ENCODE data around the gene B4GALT2.

Gene B4GALT2

DNA sequence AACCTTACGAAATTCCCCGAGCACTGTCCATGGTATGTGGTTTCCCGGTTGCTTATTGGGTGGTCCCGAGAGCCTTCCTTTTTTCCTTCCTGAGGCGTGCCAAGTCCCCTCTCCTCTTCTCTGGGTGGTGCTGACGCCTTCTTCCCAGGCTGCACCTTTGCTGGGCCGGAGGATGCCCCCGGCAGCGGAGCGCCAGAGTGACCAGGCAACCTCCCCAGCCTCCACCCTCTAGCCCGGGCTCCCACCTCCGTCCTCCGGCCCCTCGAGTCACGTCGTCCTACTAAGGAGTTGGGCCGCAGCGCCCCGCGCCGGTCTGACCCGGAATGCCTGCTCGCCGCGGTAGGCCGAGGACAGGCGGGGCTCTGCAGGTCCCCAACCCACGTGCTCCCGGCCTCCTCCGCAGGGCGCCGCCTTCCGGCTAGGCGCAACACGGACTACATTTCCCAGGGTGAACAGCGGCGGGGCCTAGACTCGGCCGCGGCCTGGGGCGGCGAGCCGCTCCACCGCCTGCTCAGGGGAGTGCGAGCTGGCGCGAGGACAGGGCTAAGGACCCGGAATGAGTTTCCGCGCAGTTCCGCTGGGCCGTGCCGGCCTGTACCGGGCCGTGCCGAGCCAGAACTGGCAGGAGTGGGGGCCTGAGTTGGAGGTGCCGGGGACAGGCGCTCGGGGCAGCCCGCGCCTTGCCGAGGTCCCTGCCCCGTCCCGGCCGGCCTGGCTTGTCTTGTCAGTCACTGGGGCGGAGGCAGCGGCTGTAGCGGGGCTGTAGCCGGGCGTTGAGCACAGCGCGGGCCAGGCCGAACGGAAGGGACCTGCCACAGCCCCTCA lies 32.6 kb upstream of the B4GALT2 start, which contains the start of gene IPO13:
TSS of gene IPO13 (plus strand) at position 715 of the 825 bp plus-strand sequence. CDS start 651 bp downstream, outside the sequence.
- DNase-seq = peak; percentile 84 to 98 (median 95)

DNA sequence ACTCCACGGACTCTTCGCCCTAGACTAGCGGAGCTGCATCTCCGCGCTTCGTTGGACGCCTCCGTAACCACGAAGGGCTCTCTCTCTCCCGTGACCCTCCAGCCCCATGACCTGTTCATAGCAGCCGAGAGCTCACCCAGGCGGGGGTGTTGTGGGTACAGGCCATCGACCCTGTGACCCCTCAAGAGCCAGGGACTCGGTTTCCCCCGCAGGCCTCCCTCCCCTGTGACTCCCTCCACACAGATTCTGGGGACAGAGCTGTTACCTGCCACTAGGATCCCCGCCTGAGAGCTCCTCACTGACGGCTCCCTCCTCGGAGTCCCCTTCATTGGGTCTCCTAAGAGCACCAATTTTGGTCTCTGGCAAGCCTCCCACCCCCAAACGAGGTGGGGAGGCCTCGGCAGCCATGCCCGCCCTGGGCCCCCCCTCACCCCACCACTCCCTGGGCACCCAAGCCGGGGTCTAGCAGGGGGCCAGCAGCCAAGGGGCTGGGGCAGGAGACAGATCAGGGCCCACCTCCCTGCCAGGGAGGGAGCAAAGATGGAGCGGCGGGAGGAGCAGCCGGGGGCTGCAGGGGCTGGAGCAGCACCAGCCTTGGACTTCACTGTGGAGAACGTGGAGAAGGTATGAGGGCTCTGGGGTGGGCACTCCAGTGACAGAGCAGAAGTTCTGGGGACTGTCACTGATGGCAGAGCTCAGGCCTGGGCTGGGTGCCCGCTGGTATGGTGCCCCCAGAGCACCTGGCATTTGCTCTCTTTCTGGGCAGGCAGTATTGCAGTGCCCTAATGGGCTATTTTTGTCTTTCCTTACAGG lies 31.7 kb upstream of the B4GALT2 start:
- peak in 8 of 56 donors; percentile 20 to 55 (median 28) for DNase-seq

DNA sequence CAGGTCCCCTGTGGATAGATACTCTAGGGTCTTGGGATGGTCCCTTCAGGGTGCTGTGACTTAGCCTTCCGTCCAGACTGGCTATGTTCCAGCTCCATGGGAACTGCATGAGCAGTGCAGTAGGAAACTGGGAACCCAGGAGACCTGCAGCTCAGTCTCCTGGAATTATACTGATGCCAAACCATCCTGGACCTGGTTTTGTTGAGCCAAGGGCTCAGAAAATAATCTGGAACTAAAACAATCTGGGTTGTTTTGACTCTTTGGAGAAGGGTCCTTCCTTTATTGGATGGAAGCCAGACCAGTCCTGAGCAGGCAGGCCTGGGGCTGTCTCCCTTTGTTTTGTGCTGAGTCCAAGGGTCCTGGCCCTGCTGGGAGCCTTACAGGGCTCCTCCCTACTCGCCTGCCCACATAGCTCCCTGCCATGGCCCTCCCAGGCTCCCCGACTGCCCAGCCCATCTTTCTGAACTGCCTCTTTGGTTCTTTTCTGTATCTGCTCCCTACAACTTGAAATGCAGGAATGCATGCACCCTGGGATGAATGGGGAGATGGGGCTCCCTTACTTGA lies 31.1 kb upstream of the B4GALT2 start:
- DNase-seq = peak in 2 of 56 donors; percentile 21 to 28

DNA sequence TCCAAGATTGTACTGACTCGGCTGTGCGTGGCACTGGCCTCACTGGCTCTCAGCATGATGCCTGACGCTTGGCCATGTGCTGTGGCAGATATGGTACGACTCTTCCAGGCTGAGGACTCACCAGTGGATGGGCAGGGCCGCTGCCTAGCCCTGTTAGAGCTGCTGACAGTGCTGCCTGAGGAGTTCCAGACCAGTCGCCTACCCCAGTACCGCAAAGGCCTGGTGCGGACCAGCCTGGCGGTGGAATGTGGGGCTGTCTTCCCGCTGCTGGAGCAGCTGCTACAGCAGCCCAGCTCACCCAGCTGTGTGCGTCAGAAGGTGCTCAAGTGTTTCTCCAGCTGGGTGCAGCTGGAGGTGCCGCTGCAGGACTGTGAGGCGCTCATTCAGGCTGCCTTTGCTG lies 29.3 kb upstream of the B4GALT2 start:
- peak in 3 of 56 donors; percentile 13 to 27 (median 21) for DNase-seq

DNA sequence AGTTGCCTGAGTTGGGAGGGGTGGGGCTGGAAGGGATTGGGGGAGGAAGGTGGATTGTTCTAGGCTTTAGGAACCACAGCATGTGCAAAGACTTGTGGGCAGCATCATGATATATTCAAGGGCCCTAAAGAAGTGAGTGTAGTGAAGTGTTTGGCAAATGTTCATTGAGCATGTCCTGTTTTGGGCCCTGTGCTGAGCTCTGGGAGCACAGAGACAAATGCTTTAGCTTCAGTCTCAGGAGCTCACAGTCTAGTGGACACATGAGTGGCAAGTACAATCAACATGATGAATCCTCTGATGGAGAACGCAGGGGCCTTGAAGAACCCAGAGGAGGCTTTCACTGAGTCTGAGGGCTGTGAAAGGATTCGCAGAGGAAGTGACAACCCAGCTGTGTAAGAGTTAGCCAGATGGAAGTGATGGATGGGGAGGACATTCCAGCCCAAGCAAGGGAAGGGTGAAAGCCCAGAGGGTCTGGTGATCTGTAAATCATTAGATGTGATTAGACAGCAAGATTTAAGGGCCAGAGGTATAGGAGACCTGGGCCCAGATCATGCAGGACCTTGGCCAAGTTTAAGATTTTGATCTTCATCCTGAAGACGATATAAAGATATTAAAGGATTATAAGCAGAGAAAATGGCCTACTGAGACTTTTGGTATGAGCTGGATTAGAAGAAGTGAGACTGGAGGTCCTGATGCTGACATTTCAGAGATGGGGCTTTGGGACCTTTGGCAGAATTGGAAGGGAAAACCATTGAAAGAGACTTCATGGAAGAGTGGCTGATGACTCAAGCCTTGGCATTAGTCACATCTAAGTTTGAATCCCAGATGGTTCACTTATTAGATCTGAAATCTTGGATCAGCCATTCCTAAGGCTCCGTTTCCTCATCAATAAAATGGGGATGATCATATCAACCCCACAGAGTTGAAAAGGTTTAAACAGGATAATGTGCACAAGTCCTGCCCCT lies 27.7 kb upstream of the B4GALT2 start:
- DNase-seq = no peak

DNA sequence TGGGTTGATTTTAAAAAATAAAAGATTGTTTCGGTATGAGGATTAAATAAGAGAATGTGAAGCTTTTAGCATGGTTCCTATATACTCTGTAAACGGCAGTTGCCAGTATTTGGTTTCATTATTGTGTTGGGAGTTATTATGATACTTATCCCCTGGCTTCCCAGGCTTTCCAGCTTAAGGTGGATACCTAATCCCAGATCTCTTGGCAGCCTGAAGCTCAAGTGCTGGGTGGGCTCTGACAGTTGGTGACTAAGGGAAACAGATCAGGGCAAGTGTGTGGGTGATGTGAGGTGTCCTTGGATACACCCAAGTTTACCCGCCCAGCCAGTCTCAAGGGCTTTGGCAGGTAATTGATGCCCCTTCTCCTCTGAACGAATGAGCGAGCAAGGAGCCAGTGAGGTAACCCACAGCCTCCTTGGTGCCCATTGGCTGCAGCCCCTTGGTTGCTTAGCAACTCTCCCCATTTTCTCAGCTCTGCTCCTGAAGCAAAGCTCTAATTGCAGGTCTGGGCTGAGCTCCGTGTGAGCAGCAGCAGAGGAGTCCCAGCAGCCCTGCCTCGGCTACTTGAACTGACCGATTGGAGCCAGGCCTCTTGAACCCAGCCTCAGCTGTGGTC lies 26.2 kb upstream of the B4GALT2 start:
- peak in 32 of 56 donors; percentile 15 to 72 (median 38) for DNase-seq

DNA sequence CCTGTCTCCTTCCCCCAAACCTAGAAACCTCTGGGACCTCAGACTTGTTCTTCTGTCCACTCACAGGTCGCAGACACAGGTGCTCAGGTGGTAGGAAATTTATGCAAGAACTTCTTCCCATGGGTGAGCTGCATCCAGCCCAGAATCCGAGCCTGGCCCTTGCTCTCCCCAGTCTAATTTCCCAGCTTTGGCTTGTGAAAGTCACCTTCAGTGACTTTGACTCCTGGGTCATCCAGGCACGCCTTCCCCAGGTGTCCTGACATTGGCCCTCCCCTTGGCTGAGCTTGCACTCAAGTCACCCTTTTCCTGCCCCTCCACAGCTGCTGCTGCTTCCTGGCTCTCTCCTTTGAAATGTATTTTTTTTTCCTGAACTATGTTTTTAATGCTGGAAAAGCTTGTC lies 25.6 kb upstream of the B4GALT2 start:
- DNase-seq = peak in 1 of 56 donors; percentile 29

DNA sequence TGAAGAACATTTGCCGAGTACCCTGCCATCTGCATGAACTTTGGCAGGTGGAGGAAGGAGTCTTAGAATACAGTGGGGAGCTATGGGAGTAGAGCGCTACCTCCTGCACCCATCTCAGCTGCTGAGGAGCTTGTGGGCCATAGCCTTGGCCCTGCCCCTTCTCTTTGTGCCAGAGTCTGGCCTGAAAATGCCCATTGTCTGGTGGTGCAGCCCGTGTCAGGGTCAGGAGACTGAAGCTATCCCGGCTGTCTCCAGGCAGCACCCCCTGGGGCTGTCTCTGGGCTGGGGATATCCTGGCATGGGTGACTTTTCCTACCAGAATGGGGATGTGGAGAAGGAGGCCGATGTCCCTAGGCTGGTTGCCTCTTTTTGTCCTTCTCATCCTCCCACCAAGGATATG lies 25.0 kb upstream of the B4GALT2 start:
- DNase-seq = peak in 52 of 56 donors; percentile 27 to 95 (median 80)

DNA sequence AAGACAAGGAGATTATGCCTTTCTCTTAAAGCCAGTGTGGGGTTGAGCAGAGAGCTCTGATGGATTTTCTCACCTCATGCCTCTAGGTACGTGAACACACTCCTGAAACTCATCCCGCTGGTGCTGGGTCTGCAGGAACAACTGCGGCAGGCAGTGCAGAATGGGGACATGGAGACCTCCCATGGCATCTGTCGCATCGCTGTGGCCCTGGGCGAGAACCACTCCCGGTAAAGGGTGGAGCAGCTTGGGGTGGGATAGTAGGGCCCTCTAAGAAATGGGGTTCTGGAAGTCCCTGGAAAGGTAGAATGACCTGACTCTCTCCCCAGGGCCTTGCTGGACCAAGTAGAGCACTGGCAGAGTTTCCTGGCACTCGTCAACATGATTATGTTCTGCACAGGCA lies 22.8 kb upstream of the B4GALT2 start:
- no peak for DNase-seq

DNA sequence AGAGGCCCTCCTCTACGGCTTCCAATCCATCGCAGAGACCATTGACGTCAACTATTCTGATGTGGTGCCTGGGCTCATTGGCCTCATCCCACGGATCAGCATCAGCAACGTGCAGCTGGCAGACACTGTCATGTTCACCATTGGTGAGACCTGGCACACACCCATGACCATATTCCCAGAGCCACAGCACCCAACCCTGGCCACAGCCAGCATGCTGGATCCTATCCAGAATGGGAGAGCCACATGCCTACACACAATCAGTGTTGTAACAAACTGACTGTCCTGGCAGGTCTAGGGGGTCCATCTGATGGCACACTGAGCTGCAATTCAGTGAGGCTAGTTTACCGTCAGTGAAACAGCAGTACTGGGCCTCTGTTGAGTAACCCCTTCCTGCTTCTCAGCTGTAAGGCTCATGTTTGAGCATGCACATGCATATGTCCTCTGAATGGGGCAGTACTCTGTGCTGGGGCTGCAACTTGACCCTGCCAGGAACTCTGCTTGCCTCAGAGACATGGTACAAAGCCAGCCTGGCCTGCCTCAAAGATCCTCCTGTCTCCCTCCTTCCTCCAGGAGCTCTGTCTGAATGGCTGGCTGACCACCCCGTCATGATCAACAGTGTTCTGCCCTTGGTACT lies 21.5 kb upstream of the B4GALT2 start:
- DNase-seq = peak in 3 of 56 donors; percentile 16 to 21 (median 17)

DNA sequence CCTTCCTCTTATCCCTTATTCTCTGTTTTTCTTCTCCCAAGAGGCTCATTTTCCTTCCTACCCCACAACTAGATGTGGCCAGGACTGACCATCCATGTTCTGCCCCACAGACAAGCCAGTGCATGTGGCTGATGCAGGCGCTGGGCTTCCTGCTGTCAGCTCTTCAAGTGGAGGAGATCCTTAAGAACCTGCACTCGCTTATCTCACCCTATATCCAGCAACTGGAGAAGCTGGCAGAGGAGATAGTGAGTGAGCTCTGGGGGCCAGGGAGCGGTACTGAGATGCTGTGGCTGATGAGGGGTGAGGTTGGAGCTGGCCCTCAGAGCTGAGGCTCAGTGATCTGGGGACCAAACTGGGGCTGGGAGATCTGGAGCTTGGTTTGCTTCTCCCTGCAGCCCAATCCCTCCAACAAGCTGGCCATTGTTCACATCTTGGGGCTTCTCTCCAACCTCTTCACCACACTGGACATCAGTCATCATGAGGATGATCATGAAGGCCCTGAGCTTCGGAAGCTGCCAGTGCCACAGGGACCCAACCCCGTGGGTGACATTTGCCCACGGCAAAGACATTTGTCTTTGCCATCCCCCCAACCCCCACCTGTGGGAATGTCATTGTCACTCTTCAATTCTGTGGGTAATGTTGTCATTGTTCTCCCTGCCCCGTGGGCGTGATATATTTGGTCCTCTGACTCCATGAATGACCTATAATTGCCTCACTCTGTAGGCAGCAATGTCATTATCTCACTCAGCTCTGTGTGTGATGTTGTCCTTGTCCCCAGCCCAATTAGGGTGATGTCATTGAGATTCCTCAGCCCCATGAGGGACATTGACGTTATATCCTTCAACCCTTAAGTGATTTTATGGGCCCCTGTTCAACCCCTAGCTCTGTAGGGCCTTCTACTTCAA lies 20.4 kb upstream of the B4GALT2 start:
- DNase-seq = peak in 7 of 56 donors; percentile 9 to 30 (median 20)

DNA sequence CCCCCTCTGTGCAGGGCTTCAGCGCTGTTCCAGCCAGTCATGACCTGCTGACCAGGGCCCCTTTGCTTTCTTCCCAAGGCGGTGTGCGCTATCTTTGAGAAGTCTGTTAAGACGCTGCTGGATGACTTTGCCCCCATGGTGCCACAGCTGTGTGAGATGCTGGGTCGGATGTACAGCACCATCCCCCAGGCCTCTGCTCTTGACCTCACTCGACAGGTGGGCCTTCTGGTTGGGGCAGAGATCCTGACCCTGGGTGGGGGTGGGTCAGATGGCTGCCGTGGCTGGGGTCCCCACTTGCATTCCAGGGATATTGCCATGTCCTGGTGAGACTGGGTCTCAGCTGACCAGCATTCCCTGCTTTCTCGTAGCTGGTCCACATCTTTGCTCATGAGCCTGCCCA lies 18.2 kb upstream of the B4GALT2 start:
- DNase-seq = no peak

DNA sequence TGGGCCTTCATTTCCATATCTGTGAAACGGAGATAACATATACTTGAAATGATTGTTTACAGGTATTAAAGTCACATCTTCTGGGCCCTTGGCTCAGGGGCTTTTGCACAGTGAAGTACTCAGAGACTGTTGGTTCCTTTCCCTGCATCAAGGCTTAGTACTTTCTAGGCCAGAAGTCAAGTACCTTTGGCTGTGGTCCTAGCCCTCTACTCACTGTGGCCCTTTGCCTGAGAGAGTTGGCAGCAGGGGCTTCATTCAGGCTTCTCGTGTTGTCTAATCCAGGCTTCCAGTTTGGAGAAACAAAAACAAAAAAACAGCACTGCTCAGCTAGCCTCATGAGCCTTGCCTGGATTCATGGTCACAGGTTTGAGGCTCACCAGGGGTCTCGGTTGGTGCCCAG lies 17.3 kb upstream of the B4GALT2 start:
- peak in 3 of 56 donors; percentile 15 to 27 (median 26) for DNase-seq

DNA sequence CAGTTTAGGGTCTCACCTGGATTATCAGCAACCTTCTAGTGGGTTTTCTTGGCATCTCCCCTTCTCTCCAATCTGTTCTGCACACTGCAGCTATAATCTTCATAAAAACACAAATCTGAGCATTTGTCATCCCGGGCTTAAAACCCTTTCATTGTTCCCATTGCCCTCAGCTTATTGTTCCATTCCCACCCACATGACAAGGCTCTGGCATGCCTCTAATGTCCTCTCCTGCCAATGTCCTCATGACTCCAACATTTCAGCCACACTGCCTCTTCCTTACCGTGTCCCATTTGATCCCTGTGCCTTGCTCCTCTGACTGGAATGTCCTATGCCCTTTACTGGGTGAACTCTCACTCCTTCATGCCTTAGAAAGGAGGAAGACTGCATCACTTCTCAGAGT lies 16.7 kb upstream of the B4GALT2 start:
- DNase-seq = peak in 26 of 56 donors; percentile 20 to 63 (median 39)

DNA sequence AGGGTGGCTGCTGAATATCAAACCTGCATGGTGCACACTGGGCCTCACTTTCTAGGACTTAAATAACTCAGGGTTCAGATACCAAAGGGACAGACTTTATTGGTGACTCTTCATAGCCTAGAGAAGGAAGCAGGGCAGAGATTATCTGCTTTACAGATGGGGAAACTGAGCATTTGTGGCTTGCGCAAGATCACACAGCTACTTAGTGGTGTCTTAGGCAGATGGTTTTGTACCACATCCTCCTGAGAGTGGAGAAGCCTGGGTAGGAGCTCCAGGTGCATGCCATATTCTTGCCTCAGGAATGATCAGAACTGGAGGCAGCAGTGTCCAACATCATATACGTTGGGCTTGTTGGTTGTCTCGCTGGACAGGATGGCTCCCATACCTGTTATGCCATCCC lies 16.0 kb upstream of the B4GALT2 start:
- DNase-seq = no peak

DNA sequence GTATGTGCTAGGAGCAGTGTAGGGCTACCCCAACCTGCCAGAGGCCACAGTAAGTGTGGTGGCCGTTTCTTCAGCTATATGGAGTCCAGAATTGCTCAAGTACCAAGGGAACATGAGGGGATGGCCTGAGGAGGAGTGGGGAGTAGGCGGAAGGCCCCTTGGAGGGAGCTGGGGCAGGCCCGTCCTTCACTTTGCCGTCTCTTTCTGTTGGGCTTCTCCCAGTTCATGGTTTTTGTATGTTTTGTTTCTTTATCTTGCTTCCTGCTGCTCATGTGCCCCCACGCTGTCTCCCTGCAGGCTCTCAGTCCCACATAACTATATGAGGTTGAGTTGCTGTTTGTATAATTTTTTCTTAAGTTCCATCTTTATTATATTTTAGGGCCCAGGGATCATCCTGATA lies 15.1 kb upstream of the B4GALT2 start:
- no peak for DNase-seq

DNA sequence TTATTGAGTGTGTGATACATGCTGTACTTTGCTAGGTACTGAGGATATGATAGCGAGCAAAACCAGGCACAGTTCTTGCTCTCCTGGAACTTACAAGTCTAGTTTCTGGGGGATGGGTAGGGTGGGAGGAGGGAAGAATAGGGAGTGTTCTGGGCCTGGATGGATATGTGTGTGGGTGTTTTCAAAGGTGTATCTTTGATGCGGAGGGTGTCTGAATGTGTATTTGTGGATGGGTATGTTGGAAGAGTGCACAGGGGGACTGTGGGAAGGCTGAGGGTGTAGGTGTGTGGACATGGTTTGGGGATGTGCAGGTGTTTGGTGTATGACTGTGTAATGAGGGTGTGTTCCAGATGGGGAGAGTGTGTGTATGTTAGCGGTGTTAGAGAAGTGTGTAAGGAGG lies 13.7 kb upstream of the B4GALT2 start:
- DNase-seq = peak in 7 of 56 donors; percentile 11 to 32 (median 17)

DNA sequence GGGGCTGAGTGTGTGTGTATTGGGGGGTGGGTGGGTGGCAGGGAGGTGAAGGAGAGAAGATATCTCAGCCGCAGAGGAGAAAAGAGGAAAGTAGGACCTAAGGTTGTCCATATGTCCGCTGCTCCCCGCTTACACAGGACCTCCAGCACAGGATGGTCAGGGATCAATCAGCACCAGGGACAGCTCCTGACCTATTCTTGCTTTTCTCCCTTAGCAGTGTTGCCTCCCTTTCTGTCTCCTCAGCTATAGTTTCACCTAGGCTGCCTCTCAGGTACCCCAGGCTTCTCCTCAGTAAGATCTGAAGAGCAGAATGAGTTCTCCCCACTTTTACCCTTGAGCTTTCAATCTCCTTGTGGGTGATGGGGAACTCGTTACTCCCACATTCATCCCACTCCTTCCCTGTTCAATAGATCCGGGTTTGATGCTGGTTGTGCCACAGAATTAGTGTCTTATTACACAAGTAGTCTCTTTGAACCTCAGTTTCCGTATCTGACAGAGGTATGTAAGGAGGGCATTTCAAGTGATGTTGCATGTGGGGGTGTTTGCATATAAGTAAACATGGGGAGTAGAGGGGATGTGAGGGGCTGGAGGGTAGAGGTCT lies 10.6 kb upstream of the B4GALT2 start:
- DNase-seq = no peak
